Activated CD4-positive, CD25-positive, alpha-beta regulatory T cell treated with anti-CD3 and anti-CD28 coated beads, Interleukin-2, amount 50 U/mL, for 24 hours (primary cell): ENCODE measurements around the gene PRRX2.

ENCODE experiments used
- ATAC-seq, 2 donors: fragments of 150-1000 bp; cut with Tn5 transposase; one replicate each; pipeline ENCODE4 v1.10.0; 2021; ENCODE audit warnings: mild to moderate bottlenecking in 1 of 2, moderate library complexity in 1 of 2

Gene PRRX2

DNA sequence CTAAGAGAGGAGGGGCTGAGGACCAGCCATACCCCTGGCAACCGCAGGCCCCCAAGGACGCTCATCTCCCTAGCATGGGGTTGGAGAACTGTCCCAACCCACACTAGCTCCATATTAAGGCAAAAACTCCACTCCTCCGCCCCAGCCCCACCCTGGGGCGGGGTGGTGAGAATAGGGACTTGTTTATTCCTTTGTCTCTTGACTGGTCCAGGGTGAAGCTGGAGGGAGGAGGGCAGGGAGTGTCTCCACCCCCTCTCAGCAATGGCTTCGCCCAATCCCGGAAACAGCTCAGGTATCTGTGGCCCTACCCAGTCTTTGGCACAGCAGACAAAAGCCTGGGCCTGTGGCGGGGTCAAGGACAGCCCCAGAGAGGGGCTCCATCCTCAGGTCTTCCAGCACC, 16.9 kb downstream of the PRRX2 start:
- ATAC-seq, result no peak

DNA sequence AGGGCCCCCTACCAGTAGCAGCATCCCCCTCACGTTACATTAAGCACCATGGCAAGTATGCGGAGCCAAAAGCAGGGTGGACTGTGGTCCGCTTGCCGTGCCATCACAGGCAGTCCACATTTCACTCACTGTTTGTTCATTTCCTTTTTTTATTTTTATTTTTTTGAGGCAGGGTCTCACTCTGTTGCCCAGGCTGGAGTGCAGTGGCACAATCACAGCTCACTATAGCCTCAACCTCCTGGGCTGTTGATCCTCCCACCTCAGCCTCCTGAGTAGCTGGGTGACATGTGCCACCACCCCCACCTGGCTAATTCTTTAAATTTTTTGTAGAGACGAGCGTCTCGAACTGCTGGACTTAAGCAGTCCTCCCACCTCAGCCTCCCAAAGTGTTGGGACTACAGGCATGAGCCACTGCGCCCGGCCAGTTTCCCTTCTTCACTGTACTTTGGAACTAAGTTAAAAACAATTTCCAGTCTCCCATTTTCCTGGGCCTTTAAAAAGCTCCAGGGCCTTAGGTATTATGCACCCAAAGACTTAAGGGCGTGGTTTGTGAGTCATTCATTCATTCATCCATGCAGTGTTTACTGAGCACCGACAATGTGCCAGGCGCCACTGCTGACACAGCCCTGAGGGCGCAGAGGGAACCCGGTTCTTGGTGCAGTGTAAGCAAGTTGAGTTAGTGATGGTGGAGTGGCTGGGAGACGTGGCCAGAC, 19.9 kb downstream of the PRRX2 start:
- no peak for ATAC-seq

DNA sequence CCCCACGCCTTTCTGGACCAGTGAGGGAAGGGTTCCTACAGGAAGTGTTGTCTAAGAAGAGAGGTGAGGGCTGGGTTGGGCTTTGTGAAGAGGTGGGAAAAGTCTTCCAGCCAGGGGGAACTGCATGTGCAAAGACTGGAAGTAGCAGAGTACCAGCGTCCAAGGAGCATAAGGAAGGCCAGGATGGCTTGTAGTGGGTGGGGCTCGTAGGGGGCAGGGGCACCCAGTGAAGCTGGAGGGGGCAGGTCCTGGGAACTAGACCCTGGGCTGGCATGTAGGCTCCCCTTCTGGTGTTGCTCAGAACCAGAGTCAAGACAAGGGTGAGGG, 20.4 kb downstream of the PRRX2 start:
- ATAC-seq, result no peak

DNA sequence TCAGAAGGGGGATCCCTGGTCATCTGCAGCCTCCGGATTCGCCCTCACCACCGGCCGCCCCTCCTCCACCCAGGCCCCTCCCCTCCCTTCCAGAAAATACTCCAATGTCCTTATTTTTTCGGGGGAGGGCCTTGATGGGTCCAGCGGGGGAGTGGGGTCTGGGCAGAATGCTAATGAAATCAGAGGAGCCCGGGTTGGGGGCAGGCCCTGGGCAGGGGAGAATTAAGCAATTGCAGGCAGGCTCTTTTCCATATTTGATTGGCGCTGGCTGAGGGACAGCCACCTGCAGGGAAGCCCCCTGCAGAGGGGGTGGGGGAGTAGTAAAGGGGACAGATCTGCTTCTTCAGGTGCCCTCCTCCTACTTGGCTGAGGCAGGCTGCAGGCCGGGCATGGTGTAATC, 21.3 kb downstream of the PRRX2 start:
- no peak for ATAC-seq

DNA sequence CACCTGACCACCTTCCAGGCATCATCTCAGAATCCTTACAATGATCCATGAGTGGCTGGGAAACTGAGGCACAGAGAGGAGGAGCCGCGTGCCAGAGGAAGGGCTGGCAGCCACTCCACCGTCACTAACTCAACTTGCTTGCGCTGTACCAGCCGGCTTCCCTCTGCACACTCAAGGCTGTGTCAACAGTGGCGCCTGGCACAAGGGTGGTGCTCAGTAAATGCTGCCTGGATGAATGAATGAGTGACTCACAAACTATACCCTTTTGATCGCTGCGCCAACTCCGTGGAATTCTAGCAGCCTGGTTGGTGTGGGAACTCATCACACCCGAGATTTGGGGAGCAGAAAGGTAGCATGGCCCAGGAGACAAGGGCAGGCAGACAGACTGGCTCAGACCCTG, 21.9 kb downstream of the PRRX2 start:
- ATAC-seq, result no peak

DNA sequence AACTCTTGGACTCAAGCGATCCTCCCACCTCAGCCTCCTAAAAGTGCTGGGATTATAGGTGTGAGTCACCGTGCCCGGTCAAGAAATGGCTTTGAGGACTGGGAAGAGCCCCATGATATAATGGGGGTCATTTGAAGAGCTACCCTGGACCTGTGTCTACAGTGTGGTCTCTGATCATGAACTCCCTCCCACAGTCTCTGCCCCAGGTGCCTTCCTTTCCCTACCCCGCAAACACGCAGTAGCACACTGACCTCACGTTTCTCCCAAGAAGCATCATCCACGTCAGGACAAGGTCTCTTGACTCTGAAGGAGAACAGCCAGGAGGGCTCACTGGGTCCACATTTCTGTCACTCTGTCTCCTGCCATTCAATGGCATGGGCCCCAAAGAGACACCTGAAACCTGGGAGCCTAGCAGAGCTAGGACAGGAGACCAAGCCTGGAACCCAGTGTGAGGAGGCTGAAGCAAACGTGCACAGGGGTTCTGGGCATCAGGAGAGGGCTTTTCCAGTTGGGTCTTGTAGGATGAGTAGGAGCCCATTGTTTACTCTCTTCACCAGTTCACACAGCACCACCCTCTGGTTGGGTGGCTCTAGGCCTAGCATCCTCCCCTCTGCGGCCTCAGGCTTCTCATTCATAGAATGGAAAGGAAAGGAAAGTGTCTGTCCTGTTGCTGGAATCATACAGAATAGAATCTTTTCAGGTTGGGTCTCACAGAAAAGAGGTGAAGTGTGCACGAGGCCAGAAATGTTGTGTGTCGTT, 23.0 kb downstream of the PRRX2 start:
- no peak for ATAC-seq

DNA sequence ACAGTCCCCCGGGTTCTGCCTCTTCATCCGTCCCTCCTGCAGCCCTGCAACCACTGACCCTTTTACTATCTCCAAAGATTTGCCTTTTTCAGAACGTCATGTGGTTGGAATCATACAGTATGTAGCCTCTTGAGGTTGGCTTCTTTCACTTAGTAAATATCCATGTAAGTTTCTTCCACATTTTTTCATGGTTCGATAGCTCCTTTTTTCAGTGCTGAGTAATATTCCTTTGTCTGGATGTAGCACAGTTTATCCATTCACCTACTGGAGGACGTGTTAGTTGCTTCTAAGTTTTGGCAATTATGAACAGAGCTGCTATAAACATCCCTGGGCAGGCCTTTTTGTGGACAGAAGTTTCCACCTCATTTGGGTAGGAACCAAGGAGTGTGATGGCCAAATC, 27.1 kb downstream of the PRRX2 start:
- ATAC-seq, result no peak

DNA sequence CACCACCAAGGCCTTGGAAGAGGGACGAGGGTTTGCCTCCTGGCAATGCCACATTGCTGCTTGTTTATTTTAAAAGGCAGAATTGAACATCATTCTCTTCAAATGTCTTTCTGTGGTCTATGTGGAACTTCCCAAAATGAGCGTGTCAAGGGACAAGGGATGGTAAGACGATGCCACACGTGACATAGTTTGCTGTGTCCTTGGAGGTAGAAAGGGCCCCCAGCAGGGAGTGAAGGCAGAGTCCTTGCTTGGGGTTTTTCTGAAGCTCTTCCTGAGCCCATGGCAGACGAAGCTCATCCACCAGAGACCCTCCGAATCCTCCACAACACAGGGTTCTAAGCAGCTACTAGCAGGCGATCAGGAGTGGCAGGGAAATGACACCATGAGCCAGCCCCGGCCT, 28.3 kb downstream of the PRRX2 start:
- ATAC-seq, result no peak

DNA sequence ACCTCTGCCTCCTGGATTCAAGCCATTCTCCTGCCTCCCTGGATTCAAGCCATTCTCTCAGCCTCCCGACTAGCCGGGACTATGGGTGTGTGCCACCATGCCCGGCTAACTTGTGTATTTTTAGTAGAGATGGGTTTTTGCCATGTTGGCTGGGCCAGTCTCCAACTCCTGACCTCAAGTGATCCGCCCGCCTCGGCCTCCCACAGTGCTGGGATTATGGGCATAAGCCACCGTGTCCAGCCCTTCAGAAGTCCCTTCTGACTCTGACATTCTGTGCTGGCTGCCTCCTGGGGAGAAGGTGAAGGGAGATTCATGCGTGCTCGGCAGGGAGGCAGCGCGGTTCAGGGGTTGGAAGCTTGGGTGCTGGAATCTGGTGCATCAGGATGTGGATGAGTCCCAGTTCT, 28.8 kb downstream of the PRRX2 start:
- no peak for ATAC-seq

DNA sequence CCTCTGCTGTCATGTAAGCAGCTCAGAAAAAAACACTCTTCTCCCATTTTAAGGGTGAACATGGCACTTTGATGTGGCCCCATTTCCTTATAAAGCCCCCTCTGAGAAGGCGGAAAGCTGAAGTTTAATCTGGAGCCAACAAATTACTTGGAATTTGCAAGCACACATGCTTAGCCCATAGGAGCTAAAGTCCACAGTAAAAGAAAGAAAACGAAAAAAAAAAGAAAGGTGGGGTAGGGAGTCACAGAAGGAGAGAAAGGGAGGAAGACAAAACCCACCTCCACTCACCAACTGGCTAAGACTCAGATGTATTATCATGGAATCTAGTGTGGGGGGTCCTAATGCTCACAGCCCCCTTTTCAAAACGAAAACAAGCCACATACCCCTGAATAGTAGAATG, 30.4 kb downstream of the PRRX2 start:
- no peak for ATAC-seq

DNA sequence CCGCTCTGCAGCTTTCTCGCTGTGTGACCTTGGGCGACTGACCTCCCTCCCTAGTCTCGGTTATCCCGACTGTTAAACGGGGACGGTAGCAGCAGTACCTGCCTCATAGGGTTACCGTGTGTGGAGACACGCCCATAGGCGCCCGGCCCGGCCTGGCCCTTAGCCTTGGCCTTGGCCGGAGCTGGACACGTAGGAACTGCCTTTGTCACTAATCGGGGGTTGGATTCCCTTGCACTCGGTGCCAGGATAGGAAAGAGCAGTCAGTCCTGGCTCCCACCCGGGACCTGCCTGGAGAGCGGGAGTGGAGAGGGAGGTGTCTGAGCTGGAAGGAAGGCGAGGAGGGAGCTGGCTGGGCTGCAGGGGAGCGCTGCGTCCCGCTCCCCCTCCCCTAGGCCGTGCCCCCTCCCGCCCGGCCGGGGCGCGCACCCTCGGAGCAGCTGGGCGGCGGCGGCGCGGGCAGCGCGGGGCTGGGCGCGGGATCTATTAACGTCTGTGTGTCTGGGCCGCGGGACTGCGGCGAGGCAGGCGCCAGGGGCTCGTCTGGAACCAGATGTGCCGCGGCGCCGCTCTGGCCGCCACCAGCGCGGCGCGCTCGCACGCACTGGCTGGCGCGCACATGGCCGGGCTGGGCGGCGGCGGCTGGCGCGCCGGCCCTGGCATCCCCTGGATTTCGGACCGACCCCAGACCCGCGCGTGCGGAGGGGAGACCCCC, 31.7 kb downstream of the PRRX2 start:
- peak; percentile 45 to 52 for ATAC-seq

DNA sequence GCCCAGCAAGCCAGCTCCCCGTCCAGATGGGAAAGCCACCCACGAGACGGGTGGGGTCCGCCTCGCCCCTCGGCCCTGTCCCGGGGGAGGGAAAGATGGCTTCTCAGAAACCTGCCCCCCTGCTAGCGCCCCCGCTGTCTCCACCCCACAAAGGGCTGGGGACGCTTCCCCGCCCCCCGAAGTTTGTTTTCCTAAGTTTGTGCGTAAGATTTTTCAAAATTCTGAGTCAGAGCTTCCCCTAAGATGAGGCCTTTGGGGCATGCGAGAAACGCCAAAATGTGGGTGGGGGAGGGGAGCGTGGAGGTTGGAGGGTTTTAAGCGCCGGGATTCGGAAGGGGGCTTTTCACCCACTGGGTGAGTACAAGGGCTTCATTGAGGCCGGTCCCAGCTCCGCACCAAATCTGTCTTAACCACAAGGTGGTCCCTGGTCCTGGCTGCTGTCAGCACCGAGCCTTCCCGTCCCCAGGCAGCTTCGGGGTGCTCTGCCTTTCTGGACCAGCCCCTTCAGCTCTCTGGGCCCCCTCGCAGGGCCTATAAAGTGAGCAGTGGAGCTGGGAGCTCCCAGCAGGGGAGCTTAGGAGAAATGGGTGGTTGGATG, 32.3 kb downstream of the PRRX2 start:
- ATAC-seq, result peak; percentile 33 to 45

DNA sequence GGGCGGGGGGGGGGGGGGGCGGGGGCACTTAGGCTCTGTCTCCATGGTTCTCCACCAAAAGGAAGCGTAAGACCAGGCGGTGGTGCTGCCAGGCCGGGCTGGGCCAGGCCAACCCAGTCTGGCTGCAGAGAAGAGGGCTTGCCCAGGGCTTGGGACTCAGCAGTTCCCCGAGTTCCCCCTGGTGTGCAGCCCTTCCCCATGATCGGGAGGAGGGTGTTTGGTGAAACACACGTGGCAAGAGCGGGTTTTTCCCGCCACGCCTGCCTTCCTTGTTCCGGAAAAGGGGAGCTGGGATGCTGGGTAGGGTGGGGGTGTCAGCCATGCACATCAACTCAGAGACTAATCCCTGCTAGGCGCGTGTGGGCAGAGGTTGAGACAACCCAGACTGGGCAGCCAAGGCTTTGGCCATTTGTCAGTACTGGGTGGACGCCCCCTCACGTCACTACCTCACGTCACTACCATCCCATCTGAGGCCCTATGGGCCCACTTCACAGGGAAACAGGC, 32.9 kb downstream of the PRRX2 start:
- ATAC-seq, result no peak

DNA sequence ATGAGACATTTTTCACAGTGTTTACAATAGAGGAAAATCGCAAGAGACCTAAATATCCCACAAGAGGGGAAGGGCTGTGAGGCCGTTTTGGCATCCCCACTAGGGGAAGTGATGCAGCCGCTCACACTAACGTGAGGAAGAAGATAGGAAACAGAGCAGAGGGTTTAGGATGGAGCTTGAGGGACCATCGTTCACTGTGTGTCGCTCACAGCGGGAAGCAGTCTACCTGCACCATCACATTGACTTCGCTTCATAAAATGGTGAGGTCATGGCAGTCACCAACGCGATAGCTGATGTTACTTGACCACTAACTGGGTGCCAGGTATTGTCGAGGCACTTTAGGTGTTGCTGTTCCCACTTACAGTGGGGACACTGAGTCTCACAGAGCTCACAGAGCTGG, 35.6 kb downstream of the PRRX2 start:
- ATAC-seq, result no peak

DNA sequence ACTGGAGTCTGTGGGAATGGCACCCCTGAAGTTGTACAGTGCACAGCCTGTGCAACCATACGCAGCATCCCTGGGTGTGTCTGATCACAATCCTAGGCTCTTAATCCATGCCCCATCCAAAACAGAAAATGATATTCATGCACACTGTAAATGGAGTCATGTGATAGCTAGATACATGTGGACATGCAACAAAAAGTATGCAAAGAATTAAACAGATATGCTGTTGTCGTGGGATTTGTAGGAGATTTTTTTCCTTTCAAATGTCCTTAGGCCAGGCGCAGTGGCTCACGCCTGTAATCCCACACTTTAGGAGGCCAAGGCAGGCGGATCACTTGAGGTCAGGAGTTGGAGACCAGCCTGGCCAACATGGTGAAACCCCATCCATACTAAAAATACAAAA, 36.1 kb downstream of the PRRX2 start:
- no peak for ATAC-seq

DNA sequence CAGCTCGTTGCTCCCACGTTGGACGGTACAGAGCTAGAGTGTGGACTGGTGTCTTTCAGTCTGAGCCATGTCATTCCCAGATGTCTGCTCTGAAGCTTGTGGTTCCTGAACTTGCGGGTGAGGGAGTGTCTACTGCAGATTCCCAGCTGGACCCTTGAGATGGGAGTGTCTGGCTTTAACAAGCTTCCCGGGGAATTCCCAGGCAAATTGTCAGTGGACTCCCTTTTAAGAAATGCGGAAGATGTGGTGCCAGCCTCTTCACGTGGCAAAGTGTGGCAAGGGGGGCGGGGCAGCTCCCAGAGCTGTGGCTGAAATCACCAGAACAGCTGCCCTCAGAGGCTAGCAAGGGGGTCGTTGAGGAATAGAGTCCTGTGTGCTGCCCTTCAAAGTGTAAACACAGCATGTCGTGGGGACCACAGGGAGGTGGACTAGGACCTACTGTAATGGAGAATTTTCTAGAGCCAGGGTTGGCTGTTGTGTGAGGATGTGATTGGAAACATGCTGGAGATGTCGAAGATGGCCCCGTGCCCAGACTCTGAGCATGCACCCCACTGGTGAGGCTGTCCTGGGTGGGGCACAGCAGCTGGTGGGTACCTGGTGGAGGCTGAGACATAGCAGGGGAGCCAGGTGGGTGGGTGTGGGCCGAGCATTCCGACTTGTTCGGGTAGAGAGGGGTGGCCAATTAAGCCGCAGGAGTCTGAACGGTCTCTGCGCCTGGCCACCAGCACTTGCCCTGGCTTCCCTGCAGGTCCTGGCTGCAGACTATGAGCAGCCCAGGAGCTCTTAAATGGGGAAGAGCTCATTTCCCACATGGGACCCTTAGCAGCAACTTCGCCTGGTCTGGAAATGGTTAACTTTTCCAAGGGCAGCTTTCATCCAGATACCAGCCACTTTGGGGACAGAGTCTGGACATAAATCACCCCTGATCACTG, 37.4 kb downstream of the PRRX2 start:
- ATAC-seq, result no peak

DNA sequence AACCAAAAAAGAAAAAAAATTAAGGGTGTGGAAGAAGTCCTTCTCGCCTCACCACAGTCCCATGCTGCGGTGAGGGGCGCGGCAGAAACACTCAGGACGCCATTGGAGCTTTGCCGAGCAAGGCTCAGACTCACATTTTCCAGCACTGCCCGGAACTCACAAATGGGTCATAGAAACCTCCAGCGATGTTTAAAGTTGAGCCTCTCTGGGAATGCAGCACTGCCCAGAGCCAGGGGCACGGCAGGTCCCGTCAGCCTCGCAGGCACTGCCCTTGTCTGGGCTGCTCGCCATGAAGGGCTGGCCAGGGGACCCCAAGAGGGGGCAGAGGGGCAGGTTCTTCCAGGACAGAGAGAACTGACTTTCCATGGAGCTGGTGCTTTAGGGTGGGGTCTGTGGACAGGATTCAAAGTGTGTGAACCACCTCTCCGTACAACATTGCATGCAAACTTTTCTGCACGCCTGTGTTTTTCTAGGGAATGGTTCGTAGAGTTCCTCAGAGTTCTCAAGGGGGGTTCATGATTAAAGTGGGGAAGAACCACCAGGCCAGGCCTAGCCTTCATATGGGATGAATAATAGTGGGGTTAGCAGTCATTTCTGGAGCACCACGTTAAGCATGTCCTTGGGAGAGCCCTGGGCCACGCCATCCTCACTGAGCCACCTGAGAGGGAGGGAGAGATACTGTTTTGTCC, 38.4 kb downstream of the PRRX2 start:
- ATAC-seq, result no peak

DNA sequence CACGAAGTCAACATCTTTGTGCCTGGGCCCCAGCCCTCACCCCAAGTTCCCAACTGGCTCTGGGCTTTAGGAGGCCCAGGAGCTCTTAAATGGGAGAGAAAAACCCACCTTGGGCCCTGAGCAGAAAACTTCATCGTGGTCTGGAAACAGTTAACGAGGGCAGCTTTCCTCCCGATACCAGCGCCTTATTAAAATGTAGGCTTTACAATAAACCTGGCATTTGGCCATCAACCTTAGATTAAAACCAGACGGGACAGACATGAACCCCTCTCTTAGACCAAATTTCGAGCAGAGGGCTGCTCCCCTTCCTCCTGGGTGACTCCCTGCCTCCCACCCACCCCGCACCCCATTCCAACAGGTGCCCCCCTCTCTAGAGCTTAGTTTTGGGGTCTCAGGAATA, 39.4 kb downstream of the PRRX2 start:
- ATAC-seq, result no peak

DNA sequence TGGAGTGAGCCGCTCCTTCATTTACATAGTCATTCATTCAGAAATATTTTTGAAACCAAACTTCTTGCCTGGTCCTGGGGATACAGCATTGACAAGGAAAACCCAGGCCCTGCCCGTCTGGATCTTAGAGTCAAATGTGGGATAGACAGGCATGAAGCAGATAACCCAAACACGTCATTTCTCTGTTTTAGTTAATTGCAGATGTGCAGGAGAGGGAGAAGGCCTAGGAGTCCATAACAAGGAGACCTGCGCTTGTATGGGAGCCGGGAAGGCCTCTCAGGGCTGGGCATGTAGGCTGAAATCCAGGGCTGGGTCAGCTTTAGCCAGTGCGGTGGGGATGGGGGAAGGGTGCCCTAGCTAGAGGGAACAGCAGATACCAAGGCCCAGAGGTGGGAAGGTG, 43.3 kb downstream of the PRRX2 start:
- no peak for ATAC-seq

DNA sequence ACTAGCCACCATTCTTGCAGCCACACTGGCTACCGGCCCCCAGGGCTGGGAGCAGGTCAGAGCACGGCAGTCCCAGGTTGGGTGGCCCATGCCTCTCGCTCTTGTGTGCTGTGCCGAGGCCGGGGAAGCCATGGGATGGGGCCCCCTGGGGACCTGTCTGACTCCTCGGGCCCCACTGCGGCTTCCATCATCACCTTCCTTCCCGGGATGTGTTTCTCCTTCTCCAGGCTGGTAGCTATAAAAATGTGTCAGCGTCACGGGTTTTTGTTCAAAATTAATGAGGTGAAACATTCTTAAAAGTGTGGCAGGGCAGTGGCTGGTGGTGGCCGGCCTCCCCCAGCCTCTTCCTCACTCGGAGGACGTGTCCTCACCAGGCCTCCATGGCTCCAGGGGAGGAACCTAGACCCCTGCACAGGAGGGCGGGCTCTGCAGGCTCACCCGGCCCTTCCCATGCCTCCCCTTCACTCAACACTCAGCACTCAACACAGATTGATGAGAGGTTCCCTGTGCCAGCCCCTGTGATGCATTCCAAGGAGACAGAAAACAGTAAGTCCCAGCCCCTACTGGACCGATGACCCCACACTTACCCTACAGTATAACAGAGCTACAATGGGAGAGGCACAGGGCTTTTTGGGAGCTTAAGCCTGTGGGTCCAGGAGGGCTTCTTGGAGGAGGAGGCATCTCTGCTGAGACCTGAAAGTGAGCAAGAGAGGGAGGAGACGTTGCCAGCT, 44.2 kb downstream of the PRRX2 start:
- ATAC-seq, result no peak

DNA sequence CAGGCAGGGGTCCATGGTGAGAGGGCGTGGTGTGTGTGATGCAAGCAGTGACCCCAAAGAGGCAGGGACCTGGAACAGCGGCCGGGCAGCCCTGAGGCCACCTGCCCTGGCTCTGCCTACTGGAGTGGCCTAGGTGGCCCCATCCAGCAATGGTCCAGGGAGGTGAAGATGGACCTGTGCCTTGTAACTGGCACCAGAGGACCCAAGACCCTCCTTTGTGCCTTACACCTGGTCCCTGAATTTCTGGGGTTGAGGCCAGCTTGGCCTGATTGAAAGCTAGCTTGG, 44.7 kb downstream of the PRRX2 start:
- ATAC-seq, result no peak
